SK-N-SH treated with all-trans-retinoic acid at 6 μM for 48 hours (cell line): ENCODE results near the gene ADPRH.

ENCODE experiments used
- ATAC-seq: fragments of 200-7000 bp; cut with Tn5 transposase; 3 replicates; pipeline ENCODE4 v1.9.1; 2020; ENCODE audit warnings: mild to moderate bottlenecking, moderate library complexity
- ARNTL ChIP-seq: fragments of 450-650 bp; formaldehyde crosslinking; IDR thresholded peaks from 2 replicates; pipeline ENCODE4 v1.5.0; 2020; ENCODE audit warnings: low read depth, mild to moderate bottlenecking, moderate library complexity, borderline replicate concordance
- BACH2 ChIP-seq: fragments of 250-450 bp; sonication (Bioruptor Pico); IDR thresholded peaks from 2 replicates; pipeline ENCODE4 v1.9.0; 2021; ENCODE audit warnings: mild to moderate bottlenecking, borderline replicate concordance
- CSRNP3 ChIP-seq: fragments of 250-450 bp; sonication (Bioruptor Pico); IDR thresholded peaks from 2 replicates; pipeline ENCODE4 v1.5.1; 2021; ENCODE audit warnings: mild to moderate bottlenecking, moderate library complexity
- ESRRG ChIP-seq: fragments of 250-450 bp; sonication (Bioruptor Pico); IDR thresholded peaks from 2 replicates; pipeline ENCODE4 v1.6.1; 2021; ENCODE audit warnings: mild to moderate bottlenecking
- ISL1 ChIP-seq: fragments of 250-450 bp; sonication (Bioruptor Pico); IDR thresholded peaks from 2 replicates; pipeline ENCODE4 v2.1.2; 2022; ENCODE audit warnings: mild to moderate bottlenecking, moderate library complexity
- OSR1 ChIP-seq: fragments of 250-450 bp; sonication (Bioruptor Pico); IDR thresholded peaks from 2 replicates; pipeline ENCODE4 v1.8.0; 2022; ENCODE audit warnings: moderate library complexity, mild to moderate bottlenecking, inconsistent platforms
- PATZ1 ChIP-seq: fragments of 250-450 bp; sonication (Bioruptor Pico); IDR thresholded peaks from 2 replicates; pipeline ENCODE4 v1.8.0; 2020; ENCODE audit warnings: mild to moderate bottlenecking, moderate library complexity, borderline replicate concordance
- PPARA ChIP-seq: fragments of 250-450 bp; sonication (Bioruptor Pico); IDR thresholded peaks from 2 replicates; pipeline ENCODE4 v1.5.0; 2020; ENCODE audit warnings: mild to moderate bottlenecking, borderline replicate concordance
- RARB ChIP-seq: fragments of 250-450 bp; sonication (Bioruptor Pico); IDR thresholded peaks from 2 replicates; pipeline ENCODE4 v1.8.0; 2021; ENCODE audit warnings: mild to moderate bottlenecking, moderate library complexity
- SNAI2 ChIP-seq: fragments of 250-450 bp; sonication (Bioruptor Pico); IDR thresholded peaks from 2 replicates; pipeline ENCODE4 v1.5.0; 2020; ENCODE audit warnings: mild to moderate bottlenecking, moderate library complexity
- TCF4 ChIP-seq: fragments of 250-450 bp; sonication (Bioruptor Pico); IDR thresholded peaks from 2 replicates; pipeline ENCODE4 v1.8.0; 2021; ENCODE audit warnings: mild to moderate bottlenecking, moderate library complexity, borderline replicate concordance
- TOX ChIP-seq: fragments of 250-450 bp; sonication (Bioruptor Pico); IDR thresholded peaks from 2 replicates; pipeline ENCODE4 v1.8.0; 2021; ENCODE audit warnings: mild to moderate bottlenecking, moderate library complexity, borderline replicate concordance
- ZFP30 ChIP-seq: fragments of 450-650 bp; formaldehyde crosslinking; IDR thresholded peaks from 2 replicates; pipeline ENCODE4 v1.5.0; 2022; ENCODE audit warnings: mild to moderate bottlenecking, moderate library complexity
- ZNF70 ChIP-seq: fragments of 450-650 bp; formaldehyde crosslinking; IDR thresholded peaks from 2 replicates; pipeline ENCODE4 v1.5.0; 2020; ENCODE audit warnings: mild to moderate bottlenecking, moderate library complexity
- ZNF8 ChIP-seq: fragments of 450-650 bp; formaldehyde crosslinking; IDR thresholded peaks from 2 replicates; pipeline ENCODE4 v1.5.0; 2020; ENCODE audit warnings: mild to moderate bottlenecking, moderate library complexity
- TF ChIP-seq, protein P1 (sequence below): fragments of 250-450 bp; sonication (Bioruptor Pico); IDR thresholded peaks from 2 replicates; pipeline ENCODE4 v1.5.0; 2020; ENCODE audit warnings: mild to moderate bottlenecking, moderate library complexity
- TF ChIP-seq, protein P2 (sequence below): fragments of 250-450 bp; sonication (Bioruptor Pico); IDR thresholded peaks from 2 replicates; pipeline ENCODE4 v1.5.1; 2020; ENCODE audit warnings: low read depth, mild to moderate bottlenecking, moderate library complexity
- TF ChIP-seq, protein P3 (sequence below): fragments of 250-450 bp; sonication (Bioruptor Pico); IDR thresholded peaks from 2 replicates; pipeline ENCODE4 v1.8.0; 2021; ENCODE audit warnings: low read depth, mild to moderate bottlenecking, moderate library complexity, borderline replicate concordance

ADPRH gene

GRCh38 chr3:119613201-119613600 is 33.9 kb downstream of the ADPRH start (continued):
- TF ChIP-seq SNAI2 (CRISPR knock-in tag) (no peak), PATZ1 (CRISPR knock-in tag) (no peak), ESRRG (CRISPR knock-in tag) (no peak)

GRCh38 chr3:119613872-119614271 is 34.6 kb downstream of the ADPRH start:
- no peak for ATAC-seq
- TF ChIP-seq CSRNP3 (no peak), PPARA (CRISPR knock-in tag) (no peak), RARB (CRISPR knock-in tag) (no peak), OSR1 (CRISPR knock-in tag) (no peak), ZNF70 (no peak), ZNF8 (CRISPR knock-in tag) (no peak), ARNTL (CRISPR knock-in tag) (no peak), TOX (CRISPR knock-in tag) (no peak), ZFP30 (CRISPR knock-in tag) (no peak)
- TF ChIP-seq, protein P1, sequence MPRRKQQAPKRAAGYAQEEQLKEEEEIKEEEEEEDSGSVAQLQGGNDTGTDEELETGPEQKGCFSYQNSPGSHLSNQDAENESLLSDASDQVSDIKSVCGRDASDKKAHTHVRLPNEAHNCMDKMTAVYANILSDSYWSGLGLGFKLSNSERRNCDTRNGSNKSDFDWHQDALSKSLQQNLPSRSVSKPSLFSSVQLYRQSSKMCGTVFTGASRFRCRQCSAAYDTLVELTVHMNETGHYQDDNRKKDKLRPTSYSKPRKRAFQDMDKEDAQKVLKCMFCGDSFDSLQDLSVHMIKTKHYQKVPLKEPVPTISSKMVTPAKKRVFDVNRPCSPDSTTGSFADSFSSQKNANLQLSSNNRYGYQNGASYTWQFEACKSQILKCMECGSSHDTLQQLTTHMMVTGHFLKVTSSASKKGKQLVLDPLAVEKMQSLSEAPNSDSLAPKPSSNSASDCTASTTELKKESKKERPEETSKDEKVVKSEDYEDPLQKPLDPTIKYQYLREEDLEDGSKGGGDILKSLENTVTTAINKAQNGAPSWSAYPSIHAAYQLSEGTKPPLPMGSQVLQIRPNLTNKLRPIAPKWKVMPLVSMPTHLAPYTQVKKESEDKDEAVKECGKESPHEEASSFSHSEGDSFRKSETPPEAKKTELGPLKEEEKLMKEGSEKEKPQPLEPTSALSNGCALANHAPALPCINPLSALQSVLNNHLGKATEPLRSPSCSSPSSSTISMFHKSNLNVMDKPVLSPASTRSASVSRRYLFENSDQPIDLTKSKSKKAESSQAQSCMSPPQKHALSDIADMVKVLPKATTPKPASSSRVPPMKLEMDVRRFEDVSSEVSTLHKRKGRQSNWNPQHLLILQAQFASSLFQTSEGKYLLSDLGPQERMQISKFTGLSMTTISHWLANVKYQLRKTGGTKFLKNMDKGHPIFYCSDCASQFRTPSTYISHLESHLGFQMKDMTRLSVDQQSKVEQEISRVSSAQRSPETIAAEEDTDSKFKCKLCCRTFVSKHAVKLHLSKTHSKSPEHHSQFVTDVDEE (CRISPR knock-in tag), result no peak

DNA sequence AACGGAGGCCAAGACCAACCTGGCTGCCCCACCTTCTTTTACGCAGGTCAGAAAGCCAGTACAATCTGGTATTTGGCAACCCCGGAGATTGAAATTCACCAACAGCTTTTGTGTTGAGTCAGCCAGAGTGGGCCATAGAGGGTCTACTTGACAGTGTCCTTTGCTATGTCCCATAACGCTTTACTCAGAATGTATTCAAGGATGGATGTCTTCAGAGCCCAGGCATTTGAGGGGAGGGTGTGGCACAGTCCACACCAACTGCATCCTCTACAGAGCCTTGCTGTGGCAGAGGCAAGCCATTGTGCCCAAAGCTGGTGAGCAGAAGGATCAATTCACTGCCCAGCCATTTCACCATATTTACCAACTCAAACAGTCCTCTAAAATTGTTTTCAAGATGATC is 36.8 kb downstream of the ADPRH start:
- TF ChIP-seq PPARA (CRISPR knock-in tag) (no peak), ZNF70 (no peak), ESRRG (CRISPR knock-in tag) (no peak), ZNF8 (CRISPR knock-in tag) (no peak), TOX (CRISPR knock-in tag) (no peak), CSRNP3 (no peak), TCF4 (CRISPR knock-in tag) (no peak), BACH2 (CRISPR knock-in tag) (no peak), ISL1 (CRISPR knock-in tag) (no peak), SNAI2 (CRISPR knock-in tag) (no peak), OSR1 (CRISPR knock-in tag) (no peak)
- TF ChIP-seq, protein P2, sequence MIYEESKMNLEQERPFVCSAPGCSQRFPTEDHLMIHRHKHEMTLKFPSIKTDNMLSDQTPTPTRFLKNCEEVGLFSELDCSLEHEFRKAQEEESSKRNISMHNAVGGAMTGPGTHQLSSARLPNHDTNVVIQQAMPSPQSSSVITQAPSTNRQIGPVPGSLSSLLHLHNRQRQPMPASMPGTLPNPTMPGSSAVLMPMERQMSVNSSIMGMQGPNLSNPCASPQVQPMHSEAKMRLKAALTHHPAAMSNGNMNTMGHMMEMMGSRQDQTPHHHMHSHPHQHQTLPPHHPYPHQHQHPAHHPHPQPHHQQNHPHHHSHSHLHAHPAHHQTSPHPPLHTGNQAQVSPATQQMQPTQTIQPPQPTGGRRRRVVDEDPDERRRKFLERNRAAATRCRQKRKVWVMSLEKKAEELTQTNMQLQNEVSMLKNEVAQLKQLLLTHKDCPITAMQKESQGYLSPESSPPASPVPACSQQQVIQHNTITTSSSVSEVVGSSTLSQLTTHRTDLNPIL (CRISPR knock-in tag), result no peak
- TF ChIP-seq, protein P3, sequence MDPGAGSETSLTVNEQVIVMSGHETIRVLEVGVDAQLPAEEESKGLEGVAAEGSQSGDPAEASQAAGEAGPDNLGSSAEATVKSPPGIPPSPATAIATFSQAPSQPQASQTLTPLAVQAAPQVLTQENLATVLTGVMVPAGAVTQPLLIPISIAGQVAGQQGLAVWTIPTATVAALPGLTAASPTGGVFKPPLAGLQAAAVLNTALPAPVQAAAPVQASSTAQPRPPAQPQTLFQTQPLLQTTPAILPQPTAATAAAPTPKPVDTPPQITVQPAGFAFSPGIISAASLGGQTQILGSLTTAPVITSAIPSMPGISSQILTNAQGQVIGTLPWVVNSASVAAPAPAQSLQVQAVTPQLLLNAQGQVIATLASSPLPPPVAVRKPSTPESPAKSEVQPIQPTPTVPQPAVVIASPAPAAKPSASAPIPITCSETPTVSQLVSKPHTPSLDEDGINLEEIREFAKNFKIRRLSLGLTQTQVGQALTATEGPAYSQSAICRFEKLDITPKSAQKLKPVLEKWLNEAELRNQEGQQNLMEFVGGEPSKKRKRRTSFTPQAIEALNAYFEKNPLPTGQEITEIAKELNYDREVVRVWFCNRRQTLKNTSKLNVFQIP (CRISPR knock-in tag), result no peak
- TF ChIP-seq, protein P1 (CRISPR knock-in tag), result no peak
- ATAC-seq, result no peak
